ENCODE data around the gene PLA1A. TPM values are rescaled to one million over a fixed set of nuclear protein-coding genes. Genes with fewer than 3 reads are reported as not detected.

PLA1A gene
- total and polyA plus RNA-seq, 2 of the 4 experiments (the other 2 are of a cell fraction), result not detected

GRCh38 chr3:119672776-119673175, 75.1 kb downstream of the PLA1A start:
- no TSS peak for BruUV-seq (replicated peaks)
- H2BK5ac ChIP-seq (ENCODE audit: low read depth, low read length, poor library complexity, severe bottlenecking), result no peak overlapping the region
- ChIA-PET CTCF (no interaction called here), POLR2A (ENCODE audit: unreplicated experiment) (no interaction called here)
- WGBS, 2 experiments (ENCODE audit: extremely low coverage in 2 of 2, insufficient read length in 1 of 2), result no CpG with 5 or more reads among the region's 2 CpGs
- in situ Hi-C loops (cut with MboI; ENCODE audit: low sequenced_read_pairs) (no loop called here), intact Hi-C loops (cut with micrococcal nuclease) (no loop called here), dilution Hi-C loops (cut with HindIII; ENCODE audit: low sequenced_read_pairs, unreplicated experiment) (no loop called here)
- H3K4me2 ChIP-seq (ENCODE audit: low read depth, low read length), result no peak overlapping the region
- no peak overlapping the region for H2AK9ac ChIP-seq (replicated peaks; ENCODE audit: low read depth, low read length, poor library complexity)
- H2BK120ac ChIP-seq (ENCODE audit: low read depth, low read length), result no peak overlapping the region
- no peak overlapping the region for H3K56ac ChIP-seq (ENCODE audit: extremely low read depth, insufficient read depth, low read length)
- H3K27ac ChIP-seq (ENCODE audit: insufficient read depth, low read length), result no peak overlapping the region
- ATAC-seq (ENCODE audit: low read depth) (no peak), DNase-seq (no peak)
- peaks cover 6% of the 10 kb centered on the region for H3K36me3 ChIP-seq (ENCODE audit: control insufficient read depth, insufficient read depth, low read length)
- TF ChIP-seq CEBPB (IDR thresholded peaks at IDR 0.05; ENCODE audit: low read depth, low read length), result no peak
- TF ChIP-seq RCOR1 (IDR thresholded peaks at IDR 0.05; ENCODE audit: insufficient replicate concordance, low read length), result no peak
- no peak for TF ChIP-seq USF2 (IDR thresholded peaks at IDR 0.05; ENCODE audit: low read depth, low read length)
- no peak for TF ChIP-seq ELK1 (IDR thresholded peaks at IDR 0.05; ENCODE audit: borderline replicate concordance, low read depth, low read length)
- TF ChIP-seq NFE2L2 (IDR thresholded peaks at IDR 0.05; ENCODE audit: low read depth, low read length), result no peak
- no peak for TF ChIP-seq RAD21 (IDR thresholded peaks at IDR 0.05; ENCODE audit: low read length)
- TF ChIP-seq MAZ (IDR thresholded peaks at IDR 0.05; ENCODE audit: borderline replicate concordance, low read depth, low read length), result no peak
- H3K4me3 ChIP-seq (ENCODE audit: insufficient read depth, low read depth, low read length), result no peak overlapping the region
- H3K27me3 ChIP-seq (ENCODE audit: control insufficient read depth, insufficient read depth, low read length), result no peaks in the 10 kb centered on the region
- no peak overlapping the region for H2BK15ac ChIP-seq (ENCODE audit: low read depth, low read length)
- no peaks in the 10 kb centered on the region for H4K20me1 ChIP-seq (ENCODE audit: insufficient read depth, low read length)
- H3K4me1 ChIP-seq (ENCODE audit: control insufficient read depth, insufficient read depth, low read length), result no peaks in the 10 kb centered on the region
- H4K91ac ChIP-seq (ENCODE audit: insufficient read depth, low read depth, low read length), result no peak overlapping the region
- H3K23ac ChIP-seq (ENCODE audit: low read depth, low read length), result no peak overlapping the region
- H3K14ac ChIP-seq (replicated peaks; ENCODE audit: low read depth, low read length), result no peak overlapping the region
- no peak overlapping the region for H3K9ac ChIP-seq (ENCODE audit: low read depth, low read length)
- H2BK20ac ChIP-seq (ENCODE audit: low read depth, low read length), result no peak overlapping the region
- no peak overlapping the region for H2AK5ac ChIP-seq (ENCODE audit: low read depth, low read length)
- H3K9me1 ChIP-seq (ENCODE audit: insufficient read depth, low read length), result peaks cover 4% of the 10 kb centered on the region; the same call in 1 of the 2 replicates
- no peak overlapping the region for H2AFZ ChIP-seq (replicated peaks; ENCODE audit: low read length, poor library complexity)
- H4K8ac ChIP-seq (ENCODE audit: low read depth in 2 of 2, low read length in 2 of 2), result no peak overlapping the region
- no peaks in the 10 kb centered on the region for H3K9me3 ChIP-seq (ENCODE audit: control insufficient read depth, insufficient read depth, low read length)
- peaks cover 9 to 15% of the 10 kb centered on the region in 2 experiments for H3K79me1 ChIP-seq (ENCODE audit: low read depth in 1 of 2, low read length in 2 of 2)
- H4K5ac ChIP-seq (ENCODE audit: low read depth, low read length), result no peak overlapping the region
- H3K18ac ChIP-seq (ENCODE audit: low read depth, low read length), result no peak overlapping the region
- no peak overlapping the region for H3K4ac ChIP-seq (ENCODE audit: low read depth, low read length)

Measured in IMR-90 (cell line).